GM21619 (cell line): ENCODE results near the gene TBC1D10A.

Experiments
- ATAC-seq: cut with Tn5 transposase; IDR thresholded peaks from one replicate; pipeline ENCODE4 v1.9.1; 2021; ENCODE audit not compliant: unreplicated experiment

TBC1D10A gene

DNA sequence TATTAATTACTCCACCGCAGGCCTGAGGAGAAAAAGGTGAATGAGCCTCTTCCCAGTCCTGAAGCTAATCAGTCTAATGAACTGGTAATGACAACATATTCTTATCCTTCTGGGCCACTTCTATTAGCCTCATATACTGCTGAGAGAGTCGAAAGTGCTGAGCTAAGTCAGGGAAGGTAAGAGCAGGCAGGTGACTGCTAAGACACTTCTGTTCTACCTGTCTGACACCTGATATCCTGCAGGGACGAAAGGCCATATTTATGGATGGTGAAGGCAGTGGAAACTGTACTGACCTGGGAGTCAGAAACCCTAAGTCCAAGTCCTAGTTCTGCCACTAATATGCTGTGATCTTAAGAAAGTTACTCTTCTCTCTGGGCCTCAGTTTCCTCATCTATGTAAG is 3.5 kb downstream of the TBC1D10A start:
- ATAC-seq: no peak

DNA sequence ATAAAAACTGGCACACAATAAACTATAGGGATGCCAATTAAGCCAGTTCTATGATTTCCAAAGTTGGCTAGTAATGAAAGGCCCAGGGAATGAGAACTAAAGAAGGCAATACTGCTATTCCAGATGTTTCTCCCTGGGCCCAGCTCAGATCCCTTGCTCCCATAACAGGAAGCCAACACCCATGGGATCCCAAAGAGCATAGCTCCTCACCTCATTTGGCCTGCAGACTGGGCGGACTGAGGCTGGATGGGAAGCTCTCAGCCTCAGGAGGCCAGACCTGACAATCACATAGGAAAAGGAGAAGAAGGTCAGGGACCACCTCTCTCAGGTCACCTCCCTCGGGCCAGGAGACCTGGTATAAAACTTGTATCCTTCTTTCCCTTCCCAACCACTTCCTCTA is 5.3 kb downstream of the TBC1D10A start:
- ATAC-seq: no peak

DNA sequence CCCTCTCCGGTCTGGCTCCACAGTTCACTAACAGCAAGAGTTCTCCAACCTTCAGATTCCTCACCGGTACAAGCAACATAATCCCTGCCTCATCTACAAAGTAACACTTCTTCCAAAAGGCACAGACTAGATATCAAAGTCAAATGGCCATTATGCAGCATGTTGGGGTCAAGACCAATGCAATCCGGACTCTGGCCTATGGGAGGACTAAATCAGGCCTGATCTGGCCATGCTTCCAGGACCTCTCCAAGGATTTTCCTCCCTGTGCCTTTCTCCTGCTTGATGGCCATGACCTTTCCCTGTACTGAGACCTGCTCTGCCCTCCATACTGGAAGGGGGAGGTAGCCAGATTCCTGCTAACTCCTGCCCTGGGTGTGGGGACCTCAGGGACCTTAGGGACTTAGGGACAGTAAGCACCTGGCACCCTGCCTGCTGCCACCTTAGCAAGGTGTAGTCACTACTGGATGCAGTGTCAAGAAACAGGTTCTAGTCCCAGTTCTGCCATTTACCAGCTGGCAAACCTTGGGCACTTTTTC is 6.7 kb downstream of the TBC1D10A start:
- no peak for ATAC-seq

DNA sequence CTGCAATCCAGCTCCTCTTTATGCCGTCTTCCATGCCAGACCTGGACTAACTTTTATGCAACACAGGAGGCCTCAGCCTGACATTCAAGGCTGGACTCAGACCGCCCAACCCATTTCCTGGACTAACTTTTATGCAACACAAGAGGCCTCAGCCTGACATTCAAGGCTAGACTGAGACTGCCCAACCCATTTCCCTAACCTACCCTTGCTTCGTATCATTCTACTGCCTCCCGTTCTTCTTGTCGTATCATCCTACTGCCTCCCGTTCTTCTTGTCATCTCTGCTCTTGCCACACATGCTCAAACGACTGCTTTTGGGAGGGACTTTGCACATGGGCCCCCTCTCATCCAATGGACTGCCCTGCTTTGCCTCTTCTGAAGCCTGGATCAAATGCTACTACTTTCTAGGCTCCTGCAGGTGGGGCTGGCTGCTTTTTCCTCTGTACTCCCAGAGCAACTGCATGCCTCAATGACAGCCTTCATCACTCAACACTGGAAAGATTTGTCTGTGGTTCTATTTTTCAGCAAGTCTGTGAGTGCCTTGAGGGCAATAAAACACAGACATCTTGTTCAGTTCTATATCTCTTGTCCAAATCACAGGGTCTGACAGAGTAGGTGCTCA is 7.8 kb downstream of the TBC1D10A start:
- no peak for ATAC-seq

DNA sequence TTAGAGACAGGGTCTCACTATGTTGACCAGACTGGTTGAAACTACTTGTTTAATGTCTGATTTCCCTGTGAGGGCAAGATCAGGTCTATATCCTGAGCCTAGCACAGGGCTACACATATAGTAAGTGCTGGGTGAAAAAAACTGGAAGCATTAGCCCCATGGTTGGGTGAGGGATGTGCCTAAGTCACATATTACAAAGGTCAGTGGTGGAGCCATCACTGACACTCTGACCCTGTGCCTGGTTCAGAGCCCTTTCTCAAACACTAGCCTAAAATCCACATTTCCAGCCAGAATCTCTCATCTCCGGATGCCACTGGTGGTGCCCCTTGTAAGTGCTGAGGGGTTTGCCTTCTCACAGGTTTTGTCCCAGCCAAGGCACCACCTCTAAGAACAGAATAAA is 9.0 kb downstream of the TBC1D10A start:
- no peak for ATAC-seq

DNA sequence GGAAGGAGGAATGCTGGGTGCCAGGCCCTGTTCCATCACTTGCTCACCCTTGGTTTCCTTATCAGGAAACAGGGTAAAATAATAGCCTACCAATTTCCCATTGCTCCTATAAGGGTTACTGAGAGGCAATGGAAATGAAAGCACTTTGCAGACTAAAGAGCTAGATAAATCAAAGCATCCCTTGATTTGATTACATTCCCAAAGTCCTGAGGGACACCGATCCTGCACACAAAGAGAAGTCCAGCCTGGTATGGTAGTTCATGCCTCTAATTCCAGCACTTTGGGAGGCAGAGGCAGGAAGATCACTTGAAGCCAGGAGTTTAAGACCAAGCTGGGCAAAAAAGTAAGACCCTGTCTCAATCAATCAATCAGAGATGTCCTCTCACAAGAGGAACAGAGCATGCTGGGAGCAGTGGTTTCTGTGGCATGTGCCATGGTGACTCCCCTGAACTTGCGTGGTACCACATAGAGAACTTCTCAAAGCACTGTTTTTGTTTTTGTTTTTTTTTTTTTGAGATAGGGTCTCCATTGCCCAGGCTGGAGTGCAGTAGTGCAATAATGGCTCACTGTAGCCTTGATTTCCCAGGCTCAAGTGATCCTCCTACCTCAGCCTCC is 10.7 kb downstream of the TBC1D10A start:
- ATAC-seq: no peak

DNA sequence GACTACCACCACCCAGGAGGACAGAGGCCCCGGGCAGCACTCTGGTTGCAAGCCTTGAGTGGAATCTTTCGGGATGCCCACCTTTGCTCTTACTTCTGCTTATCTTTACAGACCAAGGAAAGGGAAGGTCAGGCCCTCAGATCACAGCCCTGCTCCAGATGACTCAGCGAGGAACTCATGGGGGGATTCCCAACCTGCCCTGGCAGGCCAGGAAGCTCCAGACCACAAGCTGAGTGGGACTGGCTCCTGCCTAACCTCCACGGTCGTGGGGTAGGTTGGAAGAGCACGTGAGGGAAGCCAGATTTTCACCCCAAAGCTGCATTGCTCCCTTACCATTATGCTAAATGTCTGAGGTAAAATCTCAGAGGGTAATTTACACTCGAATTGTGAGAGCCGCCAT is 11.8 kb downstream of the TBC1D10A start:
- peak; percentile 36 for ATAC-seq

DNA sequence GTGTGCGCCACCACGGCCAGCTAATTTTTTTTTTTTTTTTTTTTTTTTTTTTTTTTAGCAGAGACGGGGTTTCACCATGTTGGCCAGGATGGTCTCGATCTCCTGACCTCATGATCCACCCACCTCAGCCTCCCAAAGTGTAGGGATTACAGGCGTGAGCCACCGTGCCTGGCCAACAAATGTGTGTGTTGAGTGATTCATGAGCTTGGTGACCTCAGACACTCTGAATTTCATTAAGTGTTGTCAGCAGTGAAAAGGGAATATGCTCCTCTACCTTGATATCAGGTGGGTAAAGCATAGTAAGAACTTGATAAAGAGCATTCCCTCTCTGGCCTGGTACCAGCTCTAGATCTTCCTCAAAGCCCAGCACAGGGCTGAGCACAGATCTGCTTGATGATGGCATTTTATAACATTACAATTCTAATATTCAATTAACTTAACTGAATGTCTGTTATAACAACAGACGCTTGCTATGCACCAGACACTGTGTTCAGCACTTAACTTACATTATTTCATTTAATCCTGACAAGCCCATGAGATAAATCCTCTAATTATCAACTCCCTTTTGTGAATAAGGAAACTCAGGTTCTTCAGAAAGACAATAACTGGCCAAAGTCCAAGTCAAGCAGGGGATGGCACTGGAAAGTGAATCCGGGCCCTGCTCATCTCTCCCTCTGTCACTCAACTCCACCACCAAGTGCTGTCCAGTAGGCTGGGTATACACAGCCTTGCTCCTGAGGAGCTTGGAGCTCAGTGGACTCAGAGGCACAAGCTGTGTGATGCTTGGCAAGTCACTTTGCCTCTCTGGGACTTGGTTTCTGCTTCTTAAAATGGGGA is 13.0 kb downstream of the TBC1D10A start:
- no peak for ATAC-seq

DNA sequence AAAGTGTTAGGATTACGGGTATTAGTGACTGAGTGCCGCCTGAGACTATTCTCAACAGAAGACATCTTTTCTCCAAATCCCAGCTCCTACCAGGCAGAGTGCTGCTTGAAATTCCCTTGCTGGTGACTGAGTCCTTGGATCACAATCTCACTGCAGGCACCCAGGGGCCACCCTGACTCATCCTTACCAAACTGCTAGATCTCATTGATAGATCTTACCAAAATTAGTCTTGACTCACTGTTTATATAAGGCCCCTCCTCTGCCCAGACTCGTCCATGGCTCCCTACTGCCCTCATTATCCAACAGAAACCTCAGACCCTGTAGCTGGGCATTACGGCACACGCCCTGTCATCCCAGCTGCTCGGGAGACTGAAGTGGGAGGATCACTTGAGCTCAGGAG is 14.7 kb downstream of the TBC1D10A start:
- no peak for ATAC-seq

DNA sequence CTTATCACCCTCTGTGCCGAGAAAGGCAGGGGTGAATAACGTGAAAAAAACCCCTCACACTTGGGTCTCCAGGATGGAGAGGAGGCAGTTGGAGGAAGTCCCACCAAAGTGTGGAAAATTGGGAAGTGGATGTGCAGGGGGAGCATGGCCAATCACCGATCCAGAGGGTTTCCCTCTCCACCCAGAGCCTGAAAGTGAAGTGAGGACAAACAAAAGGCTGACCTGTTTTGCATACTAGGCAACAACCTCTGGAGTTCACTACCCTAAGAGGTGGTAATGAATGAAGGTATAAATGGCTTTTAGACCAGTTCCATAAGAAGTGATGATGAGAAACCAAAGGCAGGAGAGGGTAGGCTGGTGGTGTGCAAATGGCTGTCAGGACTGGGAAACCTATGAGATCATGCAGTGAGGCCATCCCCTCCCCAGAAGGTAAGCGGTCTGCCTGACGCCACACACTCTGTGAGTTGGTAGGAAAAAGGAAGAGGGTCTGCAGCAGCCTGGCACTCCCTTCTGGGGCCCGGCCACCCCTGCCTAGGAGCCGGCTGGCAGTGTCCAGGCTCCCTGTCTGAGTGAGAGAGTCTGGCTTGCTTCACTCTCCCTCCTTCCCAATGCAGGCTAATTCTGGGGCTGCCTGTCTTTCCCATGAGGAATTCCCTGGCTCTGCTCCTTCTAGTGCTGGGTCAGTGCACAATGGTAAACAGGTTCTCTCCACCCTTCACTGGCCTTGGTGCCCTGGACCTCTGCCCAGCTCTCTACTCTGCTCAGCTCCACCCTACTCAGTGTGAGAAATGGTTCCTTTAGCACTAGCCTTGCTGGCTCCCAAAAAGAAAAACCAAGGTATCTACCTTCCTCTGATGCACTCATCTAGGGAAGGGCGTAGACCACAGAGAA is 15.6 kb downstream of the TBC1D10A start:
- no peak for ATAC-seq

DNA sequence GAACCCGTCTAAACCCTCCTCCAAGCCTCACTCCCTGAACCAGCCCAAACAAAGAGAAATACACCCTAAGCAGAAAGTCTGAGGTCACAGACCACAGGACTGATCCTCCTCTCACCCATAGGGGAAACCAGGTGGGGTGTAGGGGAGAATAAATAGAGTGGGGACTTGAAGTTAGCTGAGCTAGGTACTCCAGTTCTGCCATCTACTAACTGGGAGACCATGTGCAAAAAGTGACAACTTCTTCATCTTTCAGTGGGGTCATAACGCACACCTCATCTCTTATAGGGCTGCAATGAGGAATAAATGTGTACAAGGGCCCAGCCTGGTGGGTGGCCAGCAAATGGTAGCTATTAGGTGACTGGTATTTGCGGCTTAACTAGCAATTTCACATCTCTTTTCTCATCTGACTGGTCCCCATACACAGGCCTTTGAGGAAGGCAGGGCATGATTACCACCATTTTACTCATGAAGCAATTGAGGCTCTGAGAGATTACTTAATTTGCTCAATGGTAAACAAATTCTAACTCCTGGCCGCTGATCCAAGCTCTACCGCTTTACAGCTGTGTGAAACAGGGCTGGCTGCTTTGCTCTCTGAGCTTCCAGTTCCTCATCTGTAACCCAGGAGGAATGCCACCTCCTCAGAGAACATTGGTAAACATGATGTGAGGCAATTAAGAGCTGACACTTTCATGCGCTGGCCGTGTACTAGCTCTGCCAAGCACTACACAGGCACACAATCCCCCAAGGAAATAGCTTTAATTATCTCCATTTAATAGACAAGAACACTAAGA is 16.6 kb downstream of the TBC1D10A start:
- ATAC-seq: no peak

DNA sequence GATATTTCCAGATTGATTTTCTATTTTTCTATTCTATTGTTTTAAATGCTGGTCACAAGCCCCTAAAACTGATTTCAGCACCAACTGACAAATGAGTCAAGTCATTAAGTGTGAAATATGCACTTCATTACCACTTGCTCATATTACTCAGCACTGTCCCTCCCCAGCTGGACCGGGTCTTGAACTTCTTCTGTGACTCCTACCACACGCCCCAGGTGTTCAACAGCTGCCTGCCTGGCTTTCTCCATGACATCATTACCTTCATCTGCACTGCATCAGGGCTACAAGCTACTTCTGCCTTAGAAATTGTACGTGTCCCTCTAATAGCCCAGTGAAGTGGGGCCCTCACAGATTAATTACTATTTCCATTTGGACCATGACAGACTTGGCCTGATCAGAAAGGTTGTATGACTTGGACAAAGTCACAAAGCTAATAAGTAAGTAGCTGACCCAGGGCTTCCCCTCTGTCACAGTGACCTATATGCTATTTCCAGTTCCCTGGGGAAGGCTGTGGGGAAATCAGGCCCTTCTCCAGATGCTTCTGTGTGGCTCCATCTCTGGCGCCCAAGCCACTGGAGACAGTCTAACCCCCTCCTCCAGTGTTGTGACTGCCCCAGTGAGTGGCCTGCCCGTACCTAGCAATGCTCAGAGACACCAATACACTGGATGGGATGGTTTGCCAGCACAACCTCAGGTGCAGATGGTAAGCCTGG is 18.1 kb downstream of the TBC1D10A start:
- no peak for ATAC-seq

DNA sequence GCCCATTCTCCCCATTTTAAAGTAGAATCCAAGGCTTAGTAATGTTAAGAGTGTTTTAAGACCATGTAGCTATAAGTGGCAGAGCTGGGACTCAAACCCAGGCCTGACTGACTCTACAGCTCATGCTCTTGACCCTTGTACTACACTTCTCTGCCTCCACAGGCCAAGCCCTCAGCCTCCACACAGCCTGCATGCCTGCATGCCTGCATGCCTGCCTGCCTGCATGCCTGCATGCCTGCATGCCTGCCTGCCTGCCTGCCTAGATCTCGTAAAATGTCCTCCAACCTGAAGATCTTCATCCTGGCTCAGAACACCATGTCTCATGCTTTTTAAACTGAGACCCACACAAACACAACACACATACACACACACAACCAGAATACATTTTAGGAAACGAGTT is 18.6 kb downstream of the TBC1D10A start:
- no peak for ATAC-seq

DNA sequence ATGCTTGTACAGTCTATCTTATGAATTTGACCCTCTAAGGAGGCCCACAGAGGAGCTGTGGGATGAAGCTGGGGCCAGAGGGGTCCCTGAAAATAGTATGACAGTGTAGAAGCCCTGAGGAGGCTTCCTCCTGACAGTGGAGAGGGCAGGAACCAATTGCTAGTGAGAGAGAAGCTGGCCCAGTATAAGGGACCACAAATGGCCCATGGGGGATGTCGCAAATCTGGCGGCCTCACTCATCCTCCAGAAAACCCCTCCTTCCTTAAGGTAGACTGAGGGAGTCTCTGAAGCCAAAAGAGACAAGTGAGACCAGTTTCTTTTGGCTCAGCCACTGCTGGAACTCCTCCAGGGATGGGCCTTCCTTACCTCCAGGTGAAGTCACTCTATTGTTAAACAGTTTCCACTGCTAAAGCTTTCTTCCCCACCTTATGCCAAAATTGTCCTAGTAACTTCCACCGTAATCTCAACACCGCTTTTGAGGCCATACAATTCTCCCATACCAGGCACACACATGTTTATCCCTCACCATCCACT is 19.6 kb downstream of the TBC1D10A start:
- ATAC-seq: no peak

DNA sequence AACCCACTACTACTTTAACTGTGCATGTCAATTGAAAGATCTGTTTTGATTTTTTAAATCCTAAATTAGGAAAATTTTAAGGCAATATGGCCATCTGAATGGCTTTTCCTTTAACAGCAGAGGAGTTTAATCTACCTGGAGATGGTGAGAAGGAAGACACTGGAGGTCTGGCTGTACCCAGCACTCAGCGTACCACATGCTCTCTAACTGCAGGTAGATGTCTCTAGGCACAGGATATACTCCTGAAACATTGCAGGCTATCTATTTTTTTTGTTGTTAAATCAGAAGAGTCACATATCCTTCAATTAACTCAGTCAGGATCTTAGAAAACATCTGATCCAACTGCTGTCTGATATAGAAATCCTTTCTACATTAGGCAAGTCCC is 20.1 kb downstream of the TBC1D10A start:
- no peak for ATAC-seq

DNA sequence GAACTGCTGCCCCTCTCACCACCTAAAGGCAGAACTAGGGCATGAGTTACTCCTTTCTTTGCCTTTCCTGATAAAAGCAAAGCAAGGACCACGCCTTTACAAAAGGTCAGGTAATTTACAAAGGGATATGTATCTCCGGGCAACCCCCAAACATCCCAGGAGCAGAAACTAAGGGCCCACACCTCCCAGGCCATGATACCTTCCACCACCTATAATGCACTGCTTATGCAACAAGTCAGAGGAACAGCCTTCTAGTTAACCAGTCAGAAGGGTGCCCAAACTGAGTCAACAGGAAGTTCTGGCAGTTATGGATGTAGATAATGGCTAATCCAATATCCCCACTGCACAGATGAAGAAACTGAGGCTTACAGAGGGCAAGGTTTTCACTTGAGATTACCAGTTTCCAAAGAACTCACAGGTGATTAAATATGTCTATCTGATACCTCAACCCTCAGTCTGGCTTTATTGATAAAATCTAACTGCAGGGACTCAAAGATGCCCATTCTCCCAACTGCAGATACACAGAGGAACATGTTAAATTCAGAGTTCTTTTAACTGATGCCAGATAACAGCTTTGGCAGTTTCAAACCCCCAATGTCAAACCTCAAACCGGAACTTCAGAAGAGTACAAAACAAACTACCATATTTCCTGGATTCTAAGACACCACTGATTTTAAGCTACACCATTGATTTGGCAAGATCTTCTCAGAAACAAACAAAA is 20.7 kb downstream of the TBC1D10A start:
- ATAC-seq: no peak

DNA sequence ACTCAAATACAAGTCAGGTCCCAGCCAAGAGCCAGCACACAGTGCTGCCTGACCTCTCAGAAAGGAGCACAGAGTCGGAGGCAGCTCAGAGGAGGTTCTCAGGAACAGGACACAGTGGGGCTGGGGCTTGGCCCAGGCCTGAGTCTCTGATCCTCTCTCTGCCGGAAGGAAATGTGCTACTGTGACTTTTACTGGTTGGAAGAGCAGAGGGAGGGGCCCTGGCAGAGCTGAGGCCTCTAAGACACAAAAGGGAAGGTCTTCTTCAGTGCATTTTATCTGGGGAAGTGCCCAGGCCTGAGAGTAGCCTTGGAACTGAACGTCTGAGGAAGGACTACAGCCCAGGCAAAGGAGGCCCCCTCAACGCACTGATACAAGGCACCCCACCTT is 21.2 kb downstream of the TBC1D10A start:
- peak; percentile 48 for ATAC-seq

DNA sequence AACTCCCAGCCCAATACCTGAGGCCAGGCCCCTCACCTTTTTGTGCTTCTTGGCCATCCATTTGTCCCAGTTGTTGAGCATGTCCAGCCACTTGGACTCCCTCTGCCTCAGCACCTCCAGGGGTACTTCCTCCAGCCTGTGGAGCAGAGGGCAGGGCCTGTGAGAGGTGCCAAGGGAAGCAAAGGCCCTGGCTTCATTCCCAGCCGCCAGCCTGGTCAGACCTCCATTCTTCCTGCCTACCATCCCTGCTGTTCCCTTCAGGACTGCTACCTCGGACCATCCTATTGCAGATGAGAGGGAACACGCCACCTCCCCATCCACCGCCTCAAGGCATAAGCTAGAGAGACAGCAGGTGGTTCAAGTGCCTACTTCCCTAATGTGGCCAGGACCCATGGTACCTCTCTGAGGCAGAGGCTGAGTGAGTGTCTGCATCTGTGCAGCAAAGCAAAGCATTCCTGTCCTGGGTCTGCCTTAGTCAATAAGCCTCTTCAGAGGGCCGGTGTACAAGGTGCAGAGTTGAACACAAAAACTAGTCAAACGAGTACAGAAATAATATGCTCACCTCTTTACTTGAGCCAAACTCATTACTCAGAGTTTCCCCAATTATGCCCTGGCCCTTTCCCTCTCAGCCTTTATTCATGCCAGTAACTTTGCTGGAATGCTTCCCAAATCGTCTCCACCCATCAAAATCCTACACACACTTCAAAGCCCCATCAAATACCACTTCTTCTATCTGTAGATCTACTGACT is 22.1 kb downstream of the TBC1D10A start:
- no peak for ATAC-seq
